Sigmoid colon (tissue), 4 donors: Measurements from ENCODE around the gene SIPA1.

ENCODE experiments used
- POLR2AphosphoS5 ChIP-seq, 4 donors: sonication (generic); formaldehyde crosslinking; IDR thresholded peaks; one replicate each; pipeline ENCODE4 v1.6.1; 2017; ENCODE audit warnings: antibody characterized with exemption in 4 of 4
- TF ChIP-seq, protein P1 (sequence below), 4 experiments: fragments of 450-650 bp in 3 of 4; fragments of 200-600 bp in 1 of 4; IDR thresholded peaks; one replicate each; pipeline ENCODE4 v1.5.1; 2016 to 2019; ENCODE audit warnings: antibody characterized with exemption in 4 of 4, mild to moderate bottlenecking in 3 of 4, moderate library complexity in 2 of 4

DNA sequence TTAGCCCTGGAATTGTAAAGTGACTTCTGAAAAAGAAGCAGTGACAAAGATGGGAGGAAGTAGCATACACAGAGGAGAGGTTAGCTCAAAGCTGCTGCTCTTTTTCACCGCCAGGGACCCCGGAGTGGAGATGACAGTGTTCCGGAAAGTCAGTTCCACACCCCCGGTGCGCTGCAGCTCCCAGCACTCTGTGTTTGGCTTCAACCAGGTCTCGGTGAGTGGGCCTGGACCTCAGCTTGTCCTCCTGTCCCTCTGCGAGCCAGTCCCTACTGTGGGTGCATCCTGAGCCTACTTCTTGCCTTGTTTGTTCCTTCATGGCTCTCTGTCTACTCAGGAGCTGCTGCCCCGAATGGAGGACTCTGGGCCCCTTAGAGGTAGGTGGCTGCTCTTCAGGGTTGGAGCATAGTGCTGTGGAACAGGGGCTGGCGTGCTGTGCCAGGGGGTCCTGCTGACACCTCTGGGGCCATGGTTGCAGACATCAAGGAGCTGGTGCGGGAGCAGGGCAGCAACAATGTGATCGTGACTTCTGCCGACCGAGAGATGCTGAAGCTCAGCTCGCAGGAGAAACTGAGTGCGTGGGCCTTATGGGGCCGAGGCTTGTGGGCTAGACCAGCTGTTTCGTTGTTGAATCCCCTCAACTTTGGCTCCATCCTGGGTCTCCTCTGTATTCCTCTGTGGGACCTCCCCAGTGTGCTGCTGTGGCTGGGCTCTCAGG lies 20.6 kb upstream of the SIPA1 start:
- TF ChIP-seq, protein P1, sequence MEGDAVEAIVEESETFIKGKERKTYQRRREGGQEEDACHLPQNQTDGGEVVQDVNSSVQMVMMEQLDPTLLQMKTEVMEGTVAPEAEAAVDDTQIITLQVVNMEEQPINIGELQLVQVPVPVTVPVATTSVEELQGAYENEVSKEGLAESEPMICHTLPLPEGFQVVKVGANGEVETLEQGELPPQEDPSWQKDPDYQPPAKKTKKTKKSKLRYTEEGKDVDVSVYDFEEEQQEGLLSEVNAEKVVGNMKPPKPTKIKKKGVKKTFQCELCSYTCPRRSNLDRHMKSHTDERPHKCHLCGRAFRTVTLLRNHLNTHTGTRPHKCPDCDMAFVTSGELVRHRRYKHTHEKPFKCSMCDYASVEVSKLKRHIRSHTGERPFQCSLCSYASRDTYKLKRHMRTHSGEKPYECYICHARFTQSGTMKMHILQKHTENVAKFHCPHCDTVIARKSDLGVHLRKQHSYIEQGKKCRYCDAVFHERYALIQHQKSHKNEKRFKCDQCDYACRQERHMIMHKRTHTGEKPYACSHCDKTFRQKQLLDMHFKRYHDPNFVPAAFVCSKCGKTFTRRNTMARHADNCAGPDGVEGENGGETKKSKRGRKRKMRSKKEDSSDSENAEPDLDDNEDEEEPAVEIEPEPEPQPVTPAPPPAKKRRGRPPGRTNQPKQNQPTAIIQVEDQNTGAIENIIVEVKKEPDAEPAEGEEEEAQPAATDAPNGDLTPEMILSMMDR (IDR thresholded peaks at IDR 0.05) = no peak
- TF ChIP-seq POLR2AphosphoS5 (IDR thresholded peaks at IDR 0.05) = no peak
